ENCODE data around the gene PRKN. TPM values are rescaled to one million over a fixed set of nuclear protein-coding genes. Genes with fewer than 3 reads are reported as not detected.

The PRKN gene
- total and polyA plus RNA-seq, 2 experiments from 2014 or later: 0.10 to 0.84 TPM

DNA sequence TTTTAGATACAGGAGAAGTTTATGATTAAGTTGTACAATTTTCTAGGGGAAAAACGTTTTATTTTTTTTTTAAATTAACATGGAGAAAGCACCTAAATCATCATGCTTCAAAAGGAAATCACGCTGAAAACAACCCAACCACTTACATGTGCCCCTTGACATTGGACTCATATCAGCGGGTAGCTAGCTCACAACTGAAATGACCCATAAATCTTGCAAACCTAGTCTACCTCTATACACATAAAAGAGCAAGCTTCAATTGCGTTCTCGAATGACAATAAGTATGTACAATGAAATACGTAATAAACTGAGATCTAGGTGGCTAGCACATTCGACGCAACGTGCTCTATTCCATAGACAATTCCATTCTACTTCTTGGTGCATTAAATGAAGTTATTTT lies 730.8 kb downstream of the PRKN start:
- no peak for ATAC-seq
- Histone ChIP-seq H3K4me1 (ENCODE audit: insufficient read depth) (no peaks in the 10 kb centered on the region), H3K4me3 (no peak overlapping the region)

More for the DNA sequence above, 730.8 kb downstream of the PRKN start:
- Histone ChIP-seq H3F3A (replicated peaks; ENCODE audit: low read depth) (no peaks in the 10 kb centered on the region), H4K20me1 (replicated peaks; ENCODE audit: insufficient read depth) (no peaks in the 10 kb centered on the region), H3K36me3 (ENCODE audit: insufficient read depth) (no peaks in the 10 kb centered on the region), H2AFZ (no peak overlapping the region), H3K4me2 (no peak overlapping the region), H3K27ac (ENCODE audit: low read depth) (no peak overlapping the region), H3K9me2 (ENCODE audit: insufficient read depth) (no peaks in the 10 kb centered on the region), H3K27me3 (ENCODE audit: insufficient read depth) (no peaks in the 10 kb centered on the region), H3K79me2 (replicated peaks; ENCODE audit: insufficient read depth) (no peaks in the 10 kb centered on the region)
- Mint-ChIP-seq H3K4me3 (no peak overlapping the region), H3K36me3 (ENCODE audit: low read depth) (no peaks in the 10 kb centered on the region; the same call in 2 of the 3 replicates), H3K4me1 (no peaks in the 10 kb centered on the region), H3K9me3 (no peaks in the 10 kb centered on the region), H3K27me3 (ENCODE audit: insufficient read depth, low read depth, poor library complexity) (no peaks in the 10 kb centered on the region), H3K27ac (no peak overlapping the region)
- TF ChIP-seq CREB1 (CRISPR knock-in tag; IDR thresholded peaks at IDR 0.05; ENCODE audit: low read depth): no peak
- TF ChIP-seq, protein P1, sequence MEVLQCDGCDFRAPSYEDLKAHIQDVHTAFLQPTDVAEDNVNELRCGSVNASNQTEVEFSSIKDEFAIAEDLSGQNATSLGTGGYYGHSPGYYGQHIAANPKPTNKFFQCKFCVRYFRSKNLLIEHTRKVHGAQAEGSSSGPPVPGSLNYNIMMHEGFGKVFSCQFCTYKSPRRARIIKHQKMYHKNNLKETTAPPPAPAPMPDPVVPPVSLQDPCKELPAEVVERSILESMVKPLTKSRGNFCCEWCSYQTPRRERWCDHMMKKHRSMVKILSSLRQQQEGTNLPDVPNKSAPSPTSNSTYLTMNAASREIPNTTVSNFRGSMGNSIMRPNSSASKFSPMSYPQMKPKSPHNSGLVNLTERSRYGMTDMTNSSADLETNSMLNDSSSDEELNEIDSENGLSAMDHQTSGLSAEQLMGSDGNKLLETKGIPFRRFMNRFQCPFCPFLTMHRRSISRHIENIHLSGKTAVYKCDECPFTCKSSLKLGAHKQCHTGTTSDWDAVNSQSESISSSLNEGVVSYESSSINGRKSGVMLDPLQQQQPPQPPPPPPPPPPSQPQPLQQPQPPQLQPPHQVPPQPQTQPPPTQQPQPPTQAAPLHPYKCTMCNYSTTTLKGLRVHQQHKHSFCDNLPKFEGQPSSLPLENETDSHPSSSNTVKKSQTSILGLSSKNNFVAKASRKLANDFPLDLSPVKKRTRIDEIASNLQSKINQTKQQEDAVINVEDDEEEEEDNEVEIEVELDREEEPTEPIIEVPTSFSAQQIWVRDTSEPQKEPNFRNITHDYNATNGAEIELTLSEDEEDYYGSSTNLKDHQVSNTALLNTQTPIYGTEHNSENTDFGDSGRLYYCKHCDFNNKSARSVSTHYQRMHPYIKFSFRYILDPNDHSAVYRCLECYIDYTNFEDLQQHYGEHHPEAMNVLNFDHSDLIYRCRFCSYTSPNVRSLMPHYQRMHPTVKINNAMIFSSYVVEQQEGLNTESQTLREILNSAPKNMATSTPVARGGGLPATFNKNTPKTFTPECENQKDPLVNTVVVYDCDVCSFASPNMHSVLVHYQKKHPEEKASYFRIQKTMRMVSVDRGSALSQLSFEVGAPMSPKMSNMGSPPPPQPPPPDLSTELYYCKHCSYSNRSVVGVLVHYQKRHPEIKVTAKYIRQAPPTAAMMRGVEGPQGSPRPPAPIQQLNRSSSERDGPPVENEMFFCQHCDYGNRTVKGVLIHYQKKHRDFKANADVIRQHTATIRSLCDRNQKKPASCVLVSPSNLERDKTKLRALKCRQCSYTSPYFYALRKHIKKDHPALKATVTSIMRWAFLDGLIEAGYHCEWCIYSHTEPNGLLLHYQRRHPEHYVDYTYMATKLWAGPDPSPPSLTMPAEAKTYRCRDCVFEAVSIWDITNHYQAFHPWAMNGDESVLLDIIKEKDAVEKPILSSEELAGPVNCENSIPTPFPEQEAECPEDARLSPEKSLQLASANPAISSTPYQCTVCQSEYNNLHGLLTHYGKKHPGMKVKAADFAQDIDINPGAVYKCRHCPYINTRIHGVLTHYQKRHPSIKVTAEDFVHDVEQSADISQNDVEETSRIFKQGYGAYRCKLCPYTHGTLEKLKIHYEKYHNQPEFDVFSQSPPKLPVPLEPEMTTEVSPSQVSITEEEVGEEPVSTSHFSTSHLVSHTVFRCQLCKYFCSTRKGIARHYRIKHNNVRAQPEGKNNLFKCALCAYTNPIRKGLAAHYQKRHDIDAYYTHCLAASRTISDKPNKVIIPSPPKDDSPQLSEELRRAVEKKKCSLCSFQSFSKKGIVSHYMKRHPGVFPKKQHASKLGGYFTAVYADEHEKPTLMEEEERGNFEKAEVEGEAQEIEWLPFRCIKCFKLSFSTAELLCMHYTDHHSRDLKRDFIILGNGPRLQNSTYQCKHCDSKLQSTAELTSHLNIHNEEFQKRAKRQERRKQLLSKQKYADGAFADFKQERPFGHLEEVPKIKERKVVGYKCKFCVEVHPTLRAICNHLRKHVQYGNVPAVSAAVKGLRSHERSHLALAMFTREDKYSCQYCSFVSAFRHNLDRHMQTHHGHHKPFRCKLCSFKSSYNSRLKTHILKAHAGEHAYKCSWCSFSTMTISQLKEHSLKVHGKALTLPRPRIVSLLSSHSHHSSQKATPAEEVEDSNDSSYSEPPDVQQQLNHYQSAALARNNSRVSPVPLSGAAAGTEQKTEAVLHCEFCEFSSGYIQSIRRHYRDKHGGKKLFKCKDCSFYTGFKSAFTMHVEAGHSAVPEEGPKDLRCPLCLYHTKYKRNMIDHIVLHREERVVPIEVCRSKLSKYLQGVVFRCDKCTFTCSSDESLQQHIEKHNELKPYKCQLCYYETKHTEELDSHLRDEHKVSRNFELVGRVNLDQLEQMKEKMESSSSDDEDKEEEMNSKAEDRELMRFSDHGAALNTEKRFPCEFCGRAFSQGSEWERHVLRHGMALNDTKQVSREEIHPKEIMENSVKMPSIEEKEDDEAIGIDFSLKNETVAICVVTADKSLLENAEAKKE (CRISPR knock-in tag; IDR thresholded peaks at IDR 0.05): no peak
- TF ChIP-seq, protein P2, sequence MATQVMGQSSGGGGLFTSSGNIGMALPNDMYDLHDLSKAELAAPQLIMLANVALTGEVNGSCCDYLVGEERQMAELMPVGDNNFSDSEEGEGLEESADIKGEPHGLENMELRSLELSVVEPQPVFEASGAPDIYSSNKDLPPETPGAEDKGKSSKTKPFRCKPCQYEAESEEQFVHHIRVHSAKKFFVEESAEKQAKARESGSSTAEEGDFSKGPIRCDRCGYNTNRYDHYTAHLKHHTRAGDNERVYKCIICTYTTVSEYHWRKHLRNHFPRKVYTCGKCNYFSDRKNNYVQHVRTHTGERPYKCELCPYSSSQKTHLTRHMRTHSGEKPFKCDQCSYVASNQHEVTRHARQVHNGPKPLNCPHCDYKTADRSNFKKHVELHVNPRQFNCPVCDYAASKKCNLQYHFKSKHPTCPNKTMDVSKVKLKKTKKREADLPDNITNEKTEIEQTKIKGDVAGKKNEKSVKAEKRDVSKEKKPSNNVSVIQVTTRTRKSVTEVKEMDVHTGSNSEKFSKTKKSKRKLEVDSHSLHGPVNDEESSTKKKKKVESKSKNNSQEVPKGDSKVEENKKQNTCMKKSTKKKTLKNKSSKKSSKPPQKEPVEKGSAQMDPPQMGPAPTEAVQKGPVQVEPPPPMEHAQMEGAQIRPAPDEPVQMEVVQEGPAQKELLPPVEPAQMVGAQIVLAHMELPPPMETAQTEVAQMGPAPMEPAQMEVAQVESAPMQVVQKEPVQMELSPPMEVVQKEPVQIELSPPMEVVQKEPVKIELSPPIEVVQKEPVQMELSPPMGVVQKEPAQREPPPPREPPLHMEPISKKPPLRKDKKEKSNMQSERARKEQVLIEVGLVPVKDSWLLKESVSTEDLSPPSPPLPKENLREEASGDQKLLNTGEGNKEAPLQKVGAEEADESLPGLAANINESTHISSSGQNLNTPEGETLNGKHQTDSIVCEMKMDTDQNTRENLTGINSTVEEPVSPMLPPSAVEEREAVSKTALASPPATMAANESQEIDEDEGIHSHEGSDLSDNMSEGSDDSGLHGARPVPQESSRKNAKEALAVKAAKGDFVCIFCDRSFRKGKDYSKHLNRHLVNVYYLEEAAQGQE (IDR thresholded peaks at IDR 0.05; ENCODE audit: unreplicated experiment): no peak
- no peak for TF ChIP-seq EZH2 (IDR thresholded peaks at IDR 0.05; ENCODE audit: low read depth, unreplicated experiment)
- no peak for TF ChIP-seq EZH2phosphoT487 (IDR thresholded peaks at IDR 0.05; ENCODE audit: unreplicated experiment)
- TF ChIP-seq, protein P3, sequence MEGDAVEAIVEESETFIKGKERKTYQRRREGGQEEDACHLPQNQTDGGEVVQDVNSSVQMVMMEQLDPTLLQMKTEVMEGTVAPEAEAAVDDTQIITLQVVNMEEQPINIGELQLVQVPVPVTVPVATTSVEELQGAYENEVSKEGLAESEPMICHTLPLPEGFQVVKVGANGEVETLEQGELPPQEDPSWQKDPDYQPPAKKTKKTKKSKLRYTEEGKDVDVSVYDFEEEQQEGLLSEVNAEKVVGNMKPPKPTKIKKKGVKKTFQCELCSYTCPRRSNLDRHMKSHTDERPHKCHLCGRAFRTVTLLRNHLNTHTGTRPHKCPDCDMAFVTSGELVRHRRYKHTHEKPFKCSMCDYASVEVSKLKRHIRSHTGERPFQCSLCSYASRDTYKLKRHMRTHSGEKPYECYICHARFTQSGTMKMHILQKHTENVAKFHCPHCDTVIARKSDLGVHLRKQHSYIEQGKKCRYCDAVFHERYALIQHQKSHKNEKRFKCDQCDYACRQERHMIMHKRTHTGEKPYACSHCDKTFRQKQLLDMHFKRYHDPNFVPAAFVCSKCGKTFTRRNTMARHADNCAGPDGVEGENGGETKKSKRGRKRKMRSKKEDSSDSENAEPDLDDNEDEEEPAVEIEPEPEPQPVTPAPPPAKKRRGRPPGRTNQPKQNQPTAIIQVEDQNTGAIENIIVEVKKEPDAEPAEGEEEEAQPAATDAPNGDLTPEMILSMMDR (conservative IDR thresholded peaks at IDR 0.05; ENCODE audit: low read depth in 2 of 2): no peak
- no peak for TF ChIP-seq ZNF114 (CRISPR knock-in tag; IDR thresholded peaks at IDR 0.05)
- no peak for TF ChIP-seq NANOG (IDR thresholded peaks at IDR 0.05; ENCODE audit: borderline replicate concordance)
- TF ChIP-seq JUNB (IDR thresholded peaks at IDR 0.05; ENCODE audit: unreplicated experiment): no peak
- TF ChIP-seq, protein P4, sequence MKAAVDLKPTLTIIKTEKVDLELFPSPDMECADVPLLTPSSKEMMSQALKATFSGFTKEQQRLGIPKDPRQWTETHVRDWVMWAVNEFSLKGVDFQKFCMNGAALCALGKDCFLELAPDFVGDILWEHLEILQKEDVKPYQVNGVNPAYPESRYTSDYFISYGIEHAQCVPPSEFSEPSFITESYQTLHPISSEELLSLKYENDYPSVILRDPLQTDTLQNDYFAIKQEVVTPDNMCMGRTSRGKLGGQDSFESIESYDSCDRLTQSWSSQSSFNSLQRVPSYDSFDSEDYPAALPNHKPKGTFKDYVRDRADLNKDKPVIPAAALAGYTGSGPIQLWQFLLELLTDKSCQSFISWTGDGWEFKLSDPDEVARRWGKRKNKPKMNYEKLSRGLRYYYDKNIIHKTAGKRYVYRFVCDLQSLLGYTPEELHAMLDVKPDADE (IDR thresholded peaks at IDR 0.05): no peak
- no peak for TF ChIP-seq POLR2AphosphoS5 (IDR thresholded peaks at IDR 0.05; ENCODE audit: low read depth)
- TF ChIP-seq STAT1 (IDR thresholded peaks at IDR 0.05; ENCODE audit: unreplicated experiment): no peak
- no peak for TF ChIP-seq ZNF331 (CRISPR knock-in tag; IDR thresholded peaks at IDR 0.05; ENCODE audit: low read depth)
- no peak for DNase-seq (ENCODE audit: low spot score)

Measured in GM23338 (cell line).